Keratinocyte (primary cell): Measurements from ENCODE around the gene ACMSD.

Experiments used
- CTCF ChIP-seq, 3 experiments: IDR thresholded peaks in 1 of 3; conservative IDR thresholded peaks in 1 of 3; optimal IDR thresholded peaks in 1 of 3; 2 replicates in 2 of 3; 3 replicates in 1 of 3; pipeline versions ENCODE3 to v1.5.1; 2011; ENCODE audit warnings: low read length in 3 of 3, mild to moderate bottlenecking in 3 of 3, moderate library complexity in 2 of 3, control low read depth in 1 of 3, inconsistent platforms in 1 of 3; ENCODE audit not compliant: insufficient read depth in 2 of 3; ENCODE audit errors: extremely low read depth in 1 of 3
- EZH2 ChIP-seq: IDR thresholded peaks from one replicate; pipeline ENCODE4 v1.6.1; 2012; ENCODE audit warnings: inconsistent platforms, mild to moderate bottlenecking, low read length, moderate library complexity

- TF ChIP-seq CTCF (optimal IDR thresholded peaks at IDR 0.05 in 1 of 3, IDR thresholded peaks at IDR 0.05 in 1 of 3, conservative IDR thresholded peaks at IDR 0.05 in 1 of 3; ENCODE audit: extremely low read depth in 1 of 3, insufficient read depth in 2 of 3, low read length in 3 of 3) (no peak), EZH2 (no peak)
These were observed 22.7 kb upstream of the ACMSD start for GRCh38 chr2:134815741-134816140.
